ENCODE measurements around the gene KNL1. TPM values are rescaled to one million over a fixed set of nuclear protein-coding genes. Genes with fewer than 3 reads are reported as not detected.

Gene KNL1
- total and polyA plus RNA-seq, 2 of the 8 experiments (the other 6 are each of a cell fraction or from before 2014, with no cell fraction given) = 4.4 to 22.5 TPM

DNA sequence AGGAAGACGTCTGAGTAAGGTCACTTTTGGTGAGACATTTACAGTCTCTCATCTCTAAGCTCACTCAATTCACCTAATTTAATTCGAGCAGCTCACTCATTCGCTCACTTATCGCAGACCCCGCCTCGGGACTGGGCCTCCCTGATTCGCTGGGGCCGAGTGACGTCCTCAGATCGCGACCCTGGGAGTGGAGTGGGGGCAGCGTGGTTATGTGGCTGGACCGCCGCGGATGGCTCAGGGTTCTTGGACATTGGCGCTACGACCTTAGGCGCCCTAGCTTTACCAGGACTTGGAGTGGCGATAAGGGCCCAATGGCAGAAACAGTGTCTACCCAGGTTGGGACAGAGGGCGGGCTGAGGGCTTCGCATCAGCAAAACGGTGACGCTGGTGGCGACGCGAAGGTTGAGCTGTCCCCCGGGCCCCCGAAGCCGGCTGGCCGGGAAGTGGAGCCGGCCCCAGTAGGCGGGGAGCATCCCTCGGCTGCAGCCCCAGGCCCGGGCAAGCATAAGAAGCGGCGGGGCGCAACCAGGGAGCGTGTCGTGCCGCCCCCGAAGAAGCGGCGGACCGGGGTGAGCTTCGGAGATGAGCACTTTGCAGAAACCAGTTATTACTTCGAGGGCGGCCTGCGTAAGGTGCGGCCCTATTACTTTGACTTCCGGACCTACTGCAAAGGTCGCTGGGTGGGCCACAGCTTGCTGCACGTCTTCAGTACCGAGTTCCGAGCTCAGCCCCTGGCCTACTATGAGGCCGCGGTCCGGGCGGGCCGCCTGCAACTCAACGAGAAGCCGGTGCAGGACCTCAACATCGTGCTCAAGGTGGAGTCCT is 24.7 kb upstream of the KNL1 start, which contains the start of gene RPUSD2 (continued):
- TF ChIP-seq, protein P1, sequence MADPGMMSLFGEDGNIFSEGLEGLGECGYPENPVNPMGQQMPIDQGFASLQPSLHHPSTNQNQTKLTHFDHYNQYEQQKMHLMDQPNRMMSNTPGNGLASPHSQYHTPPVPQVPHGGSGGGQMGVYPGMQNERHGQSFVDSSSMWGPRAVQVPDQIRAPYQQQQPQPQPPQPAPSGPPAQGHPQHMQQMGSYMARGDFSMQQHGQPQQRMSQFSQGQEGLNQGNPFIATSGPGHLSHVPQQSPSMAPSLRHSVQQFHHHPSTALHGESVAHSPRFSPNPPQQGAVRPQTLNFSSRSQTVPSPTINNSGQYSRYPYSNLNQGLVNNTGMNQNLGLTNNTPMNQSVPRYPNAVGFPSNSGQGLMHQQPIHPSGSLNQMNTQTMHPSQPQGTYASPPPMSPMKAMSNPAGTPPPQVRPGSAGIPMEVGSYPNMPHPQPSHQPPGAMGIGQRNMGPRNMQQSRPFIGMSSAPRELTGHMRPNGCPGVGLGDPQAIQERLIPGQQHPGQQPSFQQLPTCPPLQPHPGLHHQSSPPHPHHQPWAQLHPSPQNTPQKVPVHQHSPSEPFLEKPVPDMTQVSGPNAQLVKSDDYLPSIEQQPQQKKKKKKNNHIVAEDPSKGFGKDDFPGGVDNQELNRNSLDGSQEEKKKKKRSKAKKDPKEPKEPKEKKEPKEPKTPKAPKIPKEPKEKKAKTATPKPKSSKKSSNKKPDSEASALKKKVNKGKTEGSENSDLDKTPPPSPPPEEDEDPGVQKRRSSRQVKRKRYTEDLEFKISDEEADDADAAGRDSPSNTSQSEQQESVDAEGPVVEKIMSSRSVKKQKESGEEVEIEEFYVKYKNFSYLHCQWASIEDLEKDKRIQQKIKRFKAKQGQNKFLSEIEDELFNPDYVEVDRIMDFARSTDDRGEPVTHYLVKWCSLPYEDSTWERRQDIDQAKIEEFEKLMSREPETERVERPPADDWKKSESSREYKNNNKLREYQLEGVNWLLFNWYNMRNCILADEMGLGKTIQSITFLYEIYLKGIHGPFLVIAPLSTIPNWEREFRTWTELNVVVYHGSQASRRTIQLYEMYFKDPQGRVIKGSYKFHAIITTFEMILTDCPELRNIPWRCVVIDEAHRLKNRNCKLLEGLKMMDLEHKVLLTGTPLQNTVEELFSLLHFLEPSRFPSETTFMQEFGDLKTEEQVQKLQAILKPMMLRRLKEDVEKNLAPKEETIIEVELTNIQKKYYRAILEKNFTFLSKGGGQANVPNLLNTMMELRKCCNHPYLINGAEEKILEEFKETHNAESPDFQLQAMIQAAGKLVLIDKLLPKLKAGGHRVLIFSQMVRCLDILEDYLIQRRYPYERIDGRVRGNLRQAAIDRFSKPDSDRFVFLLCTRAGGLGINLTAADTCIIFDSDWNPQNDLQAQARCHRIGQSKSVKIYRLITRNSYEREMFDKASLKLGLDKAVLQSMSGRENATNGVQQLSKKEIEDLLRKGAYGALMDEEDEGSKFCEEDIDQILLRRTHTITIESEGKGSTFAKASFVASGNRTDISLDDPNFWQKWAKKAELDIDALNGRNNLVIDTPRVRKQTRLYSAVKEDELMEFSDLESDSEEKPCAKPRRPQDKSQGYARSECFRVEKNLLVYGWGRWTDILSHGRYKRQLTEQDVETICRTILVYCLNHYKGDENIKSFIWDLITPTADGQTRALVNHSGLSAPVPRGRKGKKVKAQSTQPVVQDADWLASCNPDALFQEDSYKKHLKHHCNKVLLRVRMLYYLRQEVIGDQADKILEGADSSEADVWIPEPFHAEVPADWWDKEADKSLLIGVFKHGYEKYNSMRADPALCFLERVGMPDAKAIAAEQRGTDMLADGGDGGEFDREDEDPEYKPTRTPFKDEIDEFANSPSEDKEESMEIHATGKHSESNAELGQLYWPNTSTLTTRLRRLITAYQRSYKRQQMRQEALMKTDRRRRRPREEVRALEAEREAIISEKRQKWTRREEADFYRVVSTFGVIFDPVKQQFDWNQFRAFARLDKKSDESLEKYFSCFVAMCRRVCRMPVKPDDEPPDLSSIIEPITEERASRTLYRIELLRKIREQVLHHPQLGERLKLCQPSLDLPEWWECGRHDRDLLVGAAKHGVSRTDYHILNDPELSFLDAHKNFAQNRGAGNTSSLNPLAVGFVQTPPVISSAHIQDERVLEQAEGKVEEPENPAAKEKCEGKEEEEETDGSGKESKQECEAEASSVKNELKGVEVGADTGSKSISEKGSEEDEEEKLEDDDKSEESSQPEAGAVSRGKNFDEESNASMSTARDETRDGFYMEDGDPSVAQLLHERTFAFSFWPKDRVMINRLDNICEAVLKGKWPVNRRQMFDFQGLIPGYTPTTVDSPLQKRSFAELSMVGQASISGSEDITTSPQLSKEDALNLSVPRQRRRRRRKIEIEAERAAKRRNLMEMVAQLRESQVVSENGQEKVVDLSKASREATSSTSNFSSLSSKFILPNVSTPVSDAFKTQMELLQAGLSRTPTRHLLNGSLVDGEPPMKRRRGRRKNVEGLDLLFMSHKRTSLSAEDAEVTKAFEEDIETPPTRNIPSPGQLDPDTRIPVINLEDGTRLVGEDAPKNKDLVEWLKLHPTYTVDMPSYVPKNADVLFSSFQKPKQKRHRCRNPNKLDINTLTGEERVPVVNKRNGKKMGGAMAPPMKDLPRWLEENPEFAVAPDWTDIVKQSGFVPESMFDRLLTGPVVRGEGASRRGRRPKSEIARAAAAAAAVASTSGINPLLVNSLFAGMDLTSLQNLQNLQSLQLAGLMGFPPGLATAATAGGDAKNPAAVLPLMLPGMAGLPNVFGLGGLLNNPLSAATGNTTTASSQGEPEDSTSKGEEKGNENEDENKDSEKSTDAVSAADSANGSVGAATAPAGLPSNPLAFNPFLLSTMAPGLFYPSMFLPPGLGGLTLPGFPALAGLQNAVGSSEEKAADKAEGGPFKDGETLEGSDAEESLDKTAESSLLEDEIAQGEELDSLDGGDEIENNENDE (IDR thresholded peaks at IDR 0.05; ENCODE audit: insufficient replicate concordance, low read length) = no peak
- TF ChIP-seq GABPA (IDR thresholded peaks at IDR 0.05; ENCODE audit: borderline replicate concordance, insufficient read depth, low read length) (0 out of 2 replicates have a peak, but pooled peaks have one; percentile 13), SIN3A (conservative IDR thresholded peaks at IDR 0.05 in 1 of 2, IDR thresholded peaks at IDR 0.05 in 1 of 2; ENCODE audit: low read depth in 1 of 2, low read length in 2 of 2) (peak; percentile 72 to 98; a peak in 2 of 4 replicates), ASH2L (IDR thresholded peaks at IDR 0.05; ENCODE audit: low read length) (peak; percentile 97), PHF8 (conservative IDR thresholded peaks at IDR 0.05; ENCODE audit: low read depth, low read length) (peak; percentile 96)
- TF ChIP-seq, protein P2, sequence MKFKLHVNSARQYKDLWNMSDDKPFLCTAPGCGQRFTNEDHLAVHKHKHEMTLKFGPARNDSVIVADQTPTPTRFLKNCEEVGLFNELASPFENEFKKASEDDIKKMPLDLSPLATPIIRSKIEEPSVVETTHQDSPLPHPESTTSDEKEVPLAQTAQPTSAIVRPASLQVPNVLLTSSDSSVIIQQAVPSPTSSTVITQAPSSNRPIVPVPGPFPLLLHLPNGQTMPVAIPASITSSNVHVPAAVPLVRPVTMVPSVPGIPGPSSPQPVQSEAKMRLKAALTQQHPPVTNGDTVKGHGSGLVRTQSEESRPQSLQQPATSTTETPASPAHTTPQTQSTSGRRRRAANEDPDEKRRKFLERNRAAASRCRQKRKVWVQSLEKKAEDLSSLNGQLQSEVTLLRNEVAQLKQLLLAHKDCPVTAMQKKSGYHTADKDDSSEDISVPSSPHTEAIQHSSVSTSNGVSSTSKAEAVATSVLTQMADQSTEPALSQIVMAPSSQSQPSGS (IDR thresholded peaks at IDR 0.05; ENCODE audit: low read length) = peak; percentile 69; the same call in 1 of the 2 replicates

All from H1 (cell line).